Activated naive CD8-positive, alpha-beta T cell treated with anti-CD3 and anti-CD28 coated beads, Interleukin-2, amount 50 U/mL, for 16 hours (primary cell): Measurements from ENCODE around the gene GRPR.
A peak's percentile ranks its signal among the peaks of the same experiment; 100 is the strongest.

Experiments
- DNase-seq: peaks from one replicate; pipeline ENCODE4 v3.0.0-alpha.2; 2020; ENCODE audit warnings: low read depth, low spot score

Gene GRPR

GRCh38 chrX:16123222-16123786 is at the start of gene GRPR:
GRPR (plus strand) TSS chrX:16123565; CDS start chrX:16123954, 389 bp downstream.
- DNase-seq: peak; percentile 1

DNA sequence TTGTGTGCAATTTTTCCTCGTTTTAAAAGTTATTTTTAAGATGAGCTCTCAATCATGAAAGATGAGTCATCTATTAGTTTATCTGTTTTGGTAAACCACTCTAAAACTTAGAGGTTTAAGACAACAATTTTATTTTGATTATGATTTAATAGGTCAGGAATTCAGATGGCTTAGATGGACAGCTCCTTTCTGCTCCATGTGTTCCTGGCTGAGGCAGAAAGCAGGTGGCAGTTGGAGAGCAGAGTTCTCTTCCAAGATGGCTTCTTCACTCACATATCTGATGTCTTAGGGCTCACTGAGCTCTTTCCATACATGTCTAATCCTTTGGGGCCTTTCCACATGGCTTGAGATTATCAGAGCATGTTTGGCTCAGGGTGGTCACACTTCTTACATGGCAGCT is 48.3 kb upstream of the GRPR start:
- DNase-seq: no peak

DNA sequence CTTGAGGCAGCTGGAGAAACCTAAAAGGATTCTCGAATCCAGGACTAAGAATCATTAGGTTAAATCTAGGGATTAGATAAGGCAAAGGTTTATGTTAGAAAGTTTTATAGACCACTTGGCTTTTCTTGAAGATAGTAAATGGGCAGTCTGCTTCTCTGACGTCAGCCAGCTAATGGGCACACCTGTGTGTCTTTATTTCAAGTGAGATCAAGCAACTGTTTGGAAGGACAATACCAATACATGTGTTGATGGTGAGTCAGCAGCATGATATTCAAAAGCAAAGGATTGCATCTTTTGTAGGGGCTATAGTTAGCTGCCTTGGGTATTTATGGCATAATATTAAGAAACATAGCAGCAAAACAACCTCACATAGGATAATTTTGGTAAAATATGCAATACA is 46.5 kb upstream of the GRPR start:
- DNase-seq: no peak

GRCh38 chrX:16077811-16078210 is 45.6 kb upstream of the GRPR start:
- no peak for DNase-seq

DNA sequence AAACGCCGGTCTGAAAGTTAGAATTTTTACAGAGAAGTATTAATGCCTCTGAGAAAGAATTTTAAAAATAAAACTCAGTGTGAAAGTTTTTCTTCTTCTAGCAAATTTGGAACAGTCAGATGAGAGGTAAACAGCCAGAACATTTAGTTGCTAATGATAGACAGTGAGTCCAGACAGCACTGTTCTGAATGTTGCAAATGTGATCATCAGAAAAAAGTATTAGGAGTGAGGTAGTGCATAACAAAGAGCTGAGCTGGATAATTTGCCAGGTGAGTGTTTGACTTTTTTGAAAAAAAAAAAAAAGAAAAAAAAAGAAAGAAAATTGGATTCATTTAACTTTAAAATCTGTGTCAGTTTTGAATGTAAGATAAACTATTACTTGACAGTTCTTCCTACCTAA is 42.0 kb upstream of the GRPR start:
- DNase-seq: no peak

DNA sequence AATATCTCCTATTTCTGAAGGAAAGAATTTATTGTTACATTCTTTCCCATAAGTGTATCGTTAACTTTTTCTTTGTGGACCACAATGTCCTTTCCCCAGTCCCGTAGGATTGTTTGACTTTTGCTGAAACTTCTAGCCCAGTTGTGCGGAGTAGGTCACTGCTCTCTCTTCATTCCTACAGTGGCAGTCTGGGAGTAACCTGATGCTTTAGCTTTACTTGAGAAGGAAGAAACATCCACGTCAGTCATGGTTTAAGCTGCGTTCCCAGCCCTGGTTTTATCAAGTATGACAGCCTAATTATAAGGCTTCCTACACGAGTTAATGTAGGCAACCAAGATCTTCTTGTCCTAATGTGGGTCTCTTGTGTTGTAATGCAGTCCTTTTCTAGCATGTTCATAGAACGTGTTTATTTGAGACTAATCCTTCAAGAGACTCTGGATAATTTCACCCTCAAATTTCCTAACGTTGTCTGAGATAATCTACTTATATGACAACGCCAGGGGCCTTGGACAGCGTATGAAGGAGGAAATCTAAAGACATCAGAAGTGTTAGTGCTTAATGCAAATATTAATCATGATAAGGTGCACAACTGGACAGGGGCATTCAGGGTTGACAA is 40.8 kb upstream of the GRPR start:
- no peak for DNase-seq

- DNase-seq: no peak
Measured at GRCh38 chrX:16087076-16087475, 36.3 kb upstream of the GRPR start.

- DNase-seq: no peak
Measured at GRCh38 chrX:16089086-16089485, 34.3 kb upstream of the GRPR start.

- no peak for DNase-seq
Measured at GRCh38 chrX:16096141-16096540, 27.2 kb upstream of the GRPR start.

DNA sequence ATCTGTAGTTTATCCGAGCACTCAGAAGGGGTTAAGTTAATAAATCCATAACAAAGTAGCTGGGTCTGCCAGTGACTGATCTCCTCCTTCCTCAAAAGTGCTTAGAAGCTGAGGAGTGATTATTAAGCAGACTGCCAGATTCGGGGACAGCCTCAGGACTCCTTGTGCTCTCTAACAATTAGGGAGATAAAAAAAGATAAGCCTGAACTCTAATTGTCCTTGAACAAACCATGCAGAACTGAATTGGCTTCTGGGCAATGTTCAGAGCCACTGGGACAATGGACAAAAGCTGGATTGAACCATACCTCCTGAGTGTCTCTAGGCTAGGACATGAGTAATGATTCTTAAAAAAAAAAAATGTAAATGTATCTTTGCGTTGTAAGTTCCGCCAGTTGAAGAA is 22.7 kb upstream of the GRPR start:
- no peak for DNase-seq

- DNase-seq: no peak
Measured at GRCh38 chrX:16101581-16101980, 21.8 kb upstream of the GRPR start.

DNA sequence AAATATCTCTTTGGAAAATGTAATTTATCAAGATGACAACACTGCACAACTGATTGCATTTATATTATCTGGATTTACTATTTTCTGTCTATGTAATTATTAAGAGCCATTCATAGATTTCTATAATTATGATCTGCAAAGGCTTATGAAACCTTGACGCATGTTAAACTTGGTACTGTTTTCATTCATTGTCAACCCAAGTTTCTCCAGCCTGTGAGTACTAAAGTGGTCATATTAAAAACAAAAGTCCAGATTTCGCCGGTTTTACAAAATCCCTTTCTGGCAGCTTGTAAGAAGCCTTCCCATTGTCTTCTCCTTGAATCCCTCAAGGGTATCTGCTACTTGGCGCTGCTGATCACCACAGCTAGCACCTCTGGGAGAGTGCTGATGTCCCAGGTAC is 19.7 kb upstream of the GRPR start:
- no peak for DNase-seq

- DNase-seq: no peak
Measured at GRCh38 chrX:16112428-16112827, 10.9 kb upstream of the GRPR start.

- DNase-seq: no peak
Measured at GRCh38 chrX:16113978-16114565, 9.3 kb upstream of the GRPR start.

DNA sequence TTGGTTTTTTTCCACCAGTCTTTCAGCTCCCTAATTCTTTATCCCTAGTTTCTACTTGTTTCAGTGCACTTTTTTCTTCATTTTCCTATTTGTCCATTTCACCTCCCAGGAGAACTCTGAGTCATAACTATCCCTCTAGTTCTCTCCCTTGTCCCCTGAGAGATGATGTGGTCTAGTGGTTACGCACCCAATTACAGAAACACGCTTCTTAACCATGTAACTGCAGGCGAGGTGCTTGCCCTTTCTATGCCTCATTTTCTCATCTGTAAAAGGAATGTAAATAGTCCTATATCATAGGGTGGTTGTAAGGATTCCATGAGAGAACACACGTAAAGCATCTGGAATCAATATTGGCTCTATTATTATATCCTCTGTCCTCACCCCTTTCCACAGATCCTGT is 8.8 kb upstream of the GRPR start:
- DNase-seq: no peak

DNA sequence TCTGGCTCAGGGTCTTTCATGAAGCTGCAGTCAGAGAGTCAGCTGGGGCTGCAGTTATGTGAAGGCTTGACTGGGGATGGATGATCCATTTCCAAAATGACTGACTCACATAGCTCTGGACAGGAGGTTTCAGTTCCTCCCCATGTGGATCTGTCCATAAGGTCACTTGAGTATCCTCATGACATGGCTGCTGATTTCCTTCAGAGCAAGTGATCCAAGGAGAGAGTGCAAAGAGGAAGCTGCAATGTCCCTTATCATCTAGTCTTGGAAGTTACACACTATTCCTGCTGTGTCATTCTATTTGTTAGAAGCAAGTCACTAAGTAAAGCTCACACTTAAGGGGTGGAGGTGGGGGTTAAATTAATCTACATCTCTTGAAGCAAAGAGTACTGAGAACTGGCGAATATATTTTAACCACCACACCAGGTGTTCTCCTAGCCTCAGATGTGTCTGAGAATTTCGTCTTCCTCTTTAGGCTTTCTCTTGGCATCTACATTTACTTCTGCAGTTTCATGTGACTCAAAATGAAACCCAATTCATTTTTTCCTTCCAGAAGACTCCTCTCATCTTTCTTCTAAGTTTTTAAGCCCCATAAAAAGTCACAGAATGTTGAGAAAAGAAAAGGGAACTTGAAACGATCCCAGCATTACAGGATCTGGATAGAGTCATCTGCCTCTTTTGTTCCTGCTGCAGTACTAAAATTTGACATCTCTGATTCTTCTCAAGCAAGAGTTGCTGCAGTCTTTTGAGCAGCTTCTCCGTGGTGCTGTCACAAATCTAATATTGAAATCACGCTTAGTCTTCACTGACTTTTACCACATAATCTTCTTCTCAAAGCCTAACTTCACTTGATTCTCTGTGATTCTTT is 3.8 kb upstream of the GRPR start:
- DNase-seq: no peak

DNA sequence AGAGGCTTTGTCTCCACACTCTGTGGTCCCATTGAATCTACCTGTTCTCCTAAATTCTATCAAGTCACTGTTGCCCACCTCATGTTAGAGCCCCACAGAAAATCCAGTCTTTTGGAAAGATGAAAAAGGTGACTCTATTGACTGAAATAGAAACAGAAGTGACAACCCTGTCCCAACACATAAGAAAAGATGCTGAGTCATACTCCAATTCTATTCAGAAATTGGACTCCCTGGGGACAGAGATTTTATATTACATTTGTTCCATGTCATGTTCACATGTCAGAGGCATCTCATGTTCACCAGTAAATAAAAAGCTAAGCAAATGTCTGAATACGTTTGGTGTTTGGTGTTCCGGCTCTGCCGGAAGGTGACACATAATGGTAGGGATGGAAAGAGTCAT is 2.9 kb upstream of the GRPR start:
- DNase-seq: no peak

GRCh38 chrX:16124201-16124600 is 836 bp downstream of the GRPR start:
- DNase-seq: no peak

DNA sequence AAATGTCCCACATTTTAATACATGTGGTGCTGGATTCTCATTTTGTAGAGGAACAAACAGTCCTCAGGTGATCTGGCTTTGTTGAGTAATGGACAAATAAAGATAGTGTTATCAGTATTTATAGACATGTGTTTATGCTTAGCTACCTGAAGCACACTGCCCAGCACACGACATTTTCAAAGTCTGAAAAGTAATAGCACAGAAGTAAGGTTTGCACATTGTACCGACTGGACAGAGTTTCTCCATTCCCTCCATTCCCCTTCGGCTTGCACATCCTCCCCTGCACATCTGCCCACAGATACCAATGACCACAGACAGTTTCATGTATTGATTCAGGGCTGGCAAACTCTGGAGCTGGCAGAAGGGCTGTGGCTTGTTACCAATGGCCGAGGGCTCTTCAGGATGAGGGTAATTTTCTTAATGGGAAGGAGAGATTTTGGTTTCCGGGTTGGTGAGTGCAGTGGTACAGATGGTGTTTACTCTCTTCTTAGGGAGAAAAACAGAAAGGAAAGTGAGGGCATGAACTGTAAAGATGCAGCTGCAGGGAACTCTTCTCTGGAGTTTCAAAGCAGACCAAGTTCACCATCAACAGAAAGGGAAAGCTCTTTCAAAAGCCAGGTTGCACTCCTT is 2.3 kb downstream of the GRPR start:
- DNase-seq: no peak

DNA sequence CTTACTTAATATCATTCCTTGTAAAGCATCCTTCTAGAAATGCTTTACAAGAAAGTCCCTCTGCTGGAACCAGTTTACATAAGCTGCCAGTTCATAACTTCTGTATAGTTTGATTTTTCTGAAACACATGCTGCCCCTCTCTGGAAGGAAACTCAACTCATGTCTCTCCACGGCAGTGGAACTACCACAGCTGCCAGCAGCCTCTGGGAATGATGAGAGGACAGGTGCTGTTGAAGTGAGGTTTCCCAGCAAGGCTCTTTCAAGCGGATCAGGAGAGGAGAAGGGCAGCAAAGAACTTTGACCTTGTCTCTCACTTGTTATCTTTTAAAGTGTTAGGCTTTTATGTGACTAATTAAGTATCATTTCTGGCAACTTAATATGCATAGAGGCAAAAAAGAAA is 7.3 kb downstream of the GRPR start:
- no peak for DNase-seq

- DNase-seq: no peak
Measured at GRCh38 chrX:16134936-16135335, 11.6 kb downstream of the GRPR start.

- no peak for DNase-seq
Measured at GRCh38 chrX:16136080-16136479, 12.7 kb downstream of the GRPR start.
